Measurements from ENCODE around the gene GREM1.

The GREM1 gene

DNA sequence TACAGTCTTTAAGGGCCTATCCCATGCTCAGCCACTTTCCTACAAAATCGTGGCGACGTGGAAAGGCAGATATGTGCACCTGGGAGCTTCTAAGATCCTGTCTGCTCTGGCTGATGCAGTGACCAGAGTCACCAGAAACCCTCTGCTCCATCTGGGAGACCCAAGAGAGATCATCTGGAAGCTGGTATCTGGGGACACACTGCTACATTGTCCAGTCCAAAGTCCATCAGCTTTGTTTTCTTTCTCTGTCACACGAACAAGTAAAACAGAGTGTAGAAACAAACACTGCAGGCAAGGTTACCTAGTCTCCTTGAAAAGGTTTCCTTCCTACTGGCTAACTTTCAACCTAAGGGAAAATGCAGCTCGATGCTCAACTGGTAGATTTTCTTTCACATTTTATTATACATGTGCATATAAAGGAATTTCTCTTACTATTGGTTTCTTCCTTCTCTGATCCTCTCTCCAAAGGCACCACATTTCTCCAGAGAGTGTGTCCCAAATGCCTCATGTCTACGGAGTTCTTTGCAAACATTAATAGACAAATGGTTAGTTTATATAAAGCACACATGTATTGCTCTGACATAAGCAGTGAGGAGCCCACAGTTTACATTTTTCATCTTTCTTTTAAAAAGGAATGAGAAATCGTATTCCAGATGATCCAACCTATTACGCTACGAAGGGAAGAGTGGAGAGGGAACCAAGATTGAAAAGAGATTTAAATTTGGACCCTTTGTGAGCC is 8.3 kb upstream of the GREM1 start:
- H3K4me3 ChIP-seq (ENCODE audit: low read length), result no peak overlapping the region
- TF ChIP-seq ZNF274 (IDR thresholded peaks at IDR 0.05; ENCODE audit: low read depth, low read length), result no peak

GRCh38 chr15:32715276-32715675 is 2.5 kb upstream of the GREM1 start:
- no peak for TF ChIP-seq ZNF274 (IDR thresholded peaks at IDR 0.05; ENCODE audit: low read depth, low read length)
- H3K4me3 ChIP-seq (ENCODE audit: low read length), result no peak overlapping the region

- no peak overlapping the region for H3K4me3 ChIP-seq (ENCODE audit: low read length)
- TF ChIP-seq ZNF274 (IDR thresholded peaks at IDR 0.05; ENCODE audit: low read depth, low read length), result no peak
Measured at GRCh38 chr15:32716216-32716914, 1.4 kb upstream of the GREM1 start.

DNA sequence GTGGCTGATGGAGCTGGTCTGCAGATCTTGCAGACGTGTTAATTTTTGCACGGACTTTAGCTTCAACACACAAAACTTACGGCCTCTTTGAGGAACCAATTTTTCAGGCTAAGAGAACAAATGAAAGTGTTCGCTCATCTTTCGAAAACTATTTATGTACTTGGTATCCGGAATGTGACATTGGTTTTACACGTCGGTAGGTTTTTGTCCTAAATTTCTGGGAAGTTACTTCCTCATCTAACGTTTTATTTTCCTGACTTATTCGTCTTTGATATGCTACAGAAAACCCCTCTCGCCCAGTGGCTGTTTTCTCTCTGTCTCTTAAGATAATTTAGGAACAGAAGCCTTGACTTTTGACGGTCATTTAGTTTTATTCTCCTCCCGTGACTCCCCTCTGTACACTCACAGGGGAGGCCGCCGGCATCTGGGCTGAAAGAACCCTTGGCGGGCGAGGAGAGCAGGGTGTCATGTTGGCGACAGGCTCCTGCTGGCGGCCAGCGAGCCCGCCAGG is 834 bp upstream of the GREM1 start:
- no peak for TF ChIP-seq ZNF274 (IDR thresholded peaks at IDR 0.05; ENCODE audit: low read depth, low read length)
- no peak overlapping the region; the same call in 1 of the 2 replicates for H3K4me3 ChIP-seq (ENCODE audit: low read length)

GRCh38 chr15:32718227-32718820 is 520 bp downstream of the GREM1 start:
- no peak overlapping the region for H3K4me3 ChIP-seq (ENCODE audit: low read length)
- no peak for TF ChIP-seq ZNF274 (IDR thresholded peaks at IDR 0.05; ENCODE audit: low read depth, low read length)

DNA sequence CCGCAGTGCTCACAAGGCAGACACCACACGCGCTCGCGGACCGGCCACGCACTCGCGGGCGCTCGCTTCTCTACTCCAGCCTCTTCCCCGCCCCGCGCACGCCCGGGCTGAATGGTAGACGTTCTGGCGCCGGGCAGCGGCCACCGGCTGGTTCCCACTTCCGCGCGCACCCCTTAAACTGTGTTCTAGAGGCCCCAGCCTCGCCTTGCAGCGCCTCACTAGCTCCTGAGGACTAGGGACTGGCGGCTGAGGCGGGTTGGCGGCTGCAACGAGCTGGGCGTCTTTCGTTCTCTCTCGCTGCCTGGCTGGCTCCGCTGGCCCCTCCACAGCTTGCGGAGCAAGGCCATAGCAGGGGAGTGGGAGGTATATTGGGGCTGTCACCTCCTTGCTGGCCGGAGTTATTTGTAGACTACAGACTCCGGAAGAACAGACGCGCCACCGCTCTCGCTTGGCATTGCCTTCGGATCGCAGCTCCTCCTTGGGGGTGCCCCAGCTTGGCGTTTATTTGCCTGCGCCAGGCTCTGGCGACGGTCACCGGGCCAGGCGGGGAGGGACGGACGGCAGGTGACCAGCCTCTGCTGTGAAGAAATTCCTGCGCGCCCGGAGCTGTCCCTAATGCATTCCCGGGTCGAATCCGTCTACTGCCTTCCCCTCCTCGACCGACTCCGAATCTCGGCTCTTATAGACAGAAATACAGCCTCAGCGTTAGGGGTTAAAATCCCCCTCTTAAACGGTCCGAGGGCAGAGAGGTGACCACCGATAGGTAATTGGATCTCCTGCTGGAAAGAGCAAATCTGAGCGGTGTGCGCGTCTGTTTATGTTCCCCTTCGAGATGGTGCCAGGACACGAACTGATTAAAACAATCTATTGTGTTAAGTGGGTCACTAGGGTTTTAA is 1.3 kb downstream of the GREM1 start:
- no peak overlapping the region for H3K4me3 ChIP-seq (ENCODE audit: low read length)
- no peak for TF ChIP-seq ZNF274 (IDR thresholded peaks at IDR 0.05; ENCODE audit: low read depth, low read length)

- H3K4me3 ChIP-seq (ENCODE audit: low read length), result no peak overlapping the region
- no peak for TF ChIP-seq ZNF274 (IDR thresholded peaks at IDR 0.05; ENCODE audit: low read depth, low read length)
Measured at GRCh38 chr15:32721596-32721995, 3.8 kb downstream of the GREM1 start.

GRCh38 chr15:32722136-32722535 is 4.3 kb downstream of the GREM1 start:
- no peak for TF ChIP-seq ZNF274 (IDR thresholded peaks at IDR 0.05; ENCODE audit: low read depth, low read length)
- no peak overlapping the region for H3K4me3 ChIP-seq (ENCODE audit: low read length)

GRCh38 chr15:32723171-32723948 is 5.6 kb downstream of the GREM1 start:
- no peak for TF ChIP-seq ZNF274 (IDR thresholded peaks at IDR 0.05; ENCODE audit: low read depth, low read length)
- no peak overlapping the region for H3K4me3 ChIP-seq (ENCODE audit: low read length)

DNA sequence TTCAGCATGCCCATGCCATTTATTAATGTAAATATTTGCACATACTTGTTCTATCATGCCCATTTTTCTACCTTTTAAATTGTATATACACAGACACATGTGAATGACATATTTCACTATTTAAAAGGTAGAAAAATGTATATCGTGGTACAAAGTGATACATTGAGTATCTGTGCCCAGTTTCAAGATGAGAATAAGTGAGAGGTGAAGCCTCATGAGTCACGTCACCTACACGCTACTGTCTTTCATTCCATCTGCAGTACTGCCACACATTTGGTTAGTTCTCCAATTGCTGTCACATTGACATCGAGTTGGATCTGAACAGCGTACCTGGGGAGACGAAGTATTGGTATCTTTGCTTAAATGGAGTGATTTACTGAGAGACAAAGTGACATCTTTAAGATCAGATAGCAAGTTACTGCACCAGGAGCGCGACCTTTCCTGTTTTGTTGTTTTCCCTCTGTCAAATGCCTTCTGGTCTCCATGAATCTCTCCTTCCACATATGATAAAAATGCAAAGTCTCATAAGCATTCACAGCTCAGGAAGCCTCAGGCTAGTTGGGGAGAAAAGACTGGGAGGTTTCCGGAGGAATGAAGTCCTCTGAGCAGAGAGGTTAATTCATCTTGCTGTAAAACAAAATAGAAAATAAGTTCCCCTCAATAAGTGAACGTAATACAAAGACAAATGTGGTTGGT is 12.0 kb downstream of the GREM1 start:
- H3K4me3 ChIP-seq (ENCODE audit: low read length), result no peak overlapping the region
- TF ChIP-seq ZNF274 (IDR thresholded peaks at IDR 0.05; ENCODE audit: low read depth, low read length), result no peak

DNA sequence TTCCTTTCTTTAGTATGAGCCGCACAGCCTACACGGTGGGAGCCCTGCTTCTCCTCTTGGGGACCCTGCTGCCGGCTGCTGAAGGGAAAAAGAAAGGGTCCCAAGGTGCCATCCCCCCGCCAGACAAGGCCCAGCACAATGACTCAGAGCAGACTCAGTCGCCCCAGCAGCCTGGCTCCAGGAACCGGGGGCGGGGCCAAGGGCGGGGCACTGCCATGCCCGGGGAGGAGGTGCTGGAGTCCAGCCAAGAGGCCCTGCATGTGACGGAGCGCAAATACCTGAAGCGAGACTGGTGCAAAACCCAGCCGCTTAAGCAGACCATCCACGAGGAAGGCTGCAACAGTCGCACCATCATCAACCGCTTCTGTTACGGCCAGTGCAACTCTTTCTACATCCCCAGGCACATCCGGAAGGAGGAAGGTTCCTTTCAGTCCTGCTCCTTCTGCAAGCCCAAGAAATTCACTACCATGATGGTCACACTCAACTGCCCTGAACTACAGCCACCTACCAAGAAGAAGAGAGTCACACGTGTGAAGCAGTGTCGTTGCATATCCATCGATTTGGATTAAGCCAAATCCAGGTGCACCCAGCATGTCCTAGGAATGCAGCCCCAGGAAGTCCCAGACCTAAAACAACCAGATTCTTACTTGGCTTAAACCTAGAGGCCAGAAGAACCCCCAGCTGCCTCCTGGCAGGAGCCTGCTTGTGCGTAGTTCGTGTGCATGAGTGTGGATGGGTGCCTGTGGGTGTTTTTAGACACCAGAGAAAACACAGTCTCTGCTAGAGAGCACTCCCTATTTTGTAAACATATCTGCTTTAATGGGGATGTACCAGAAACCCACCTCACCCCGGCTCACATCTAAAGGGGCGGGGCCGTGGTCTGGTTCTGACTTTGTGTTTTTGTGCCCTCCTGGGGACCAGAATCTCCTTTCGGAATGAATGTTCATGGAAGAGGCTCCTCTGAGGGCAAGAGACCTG is 13.2 kb downstream of the GREM1 start:
- no peak overlapping the region for H3K4me3 ChIP-seq (ENCODE audit: low read length)
- TF ChIP-seq ZNF274 (IDR thresholded peaks at IDR 0.05; ENCODE audit: low read depth, low read length), result no peak
